GM12878 (cell line): Measurements from ENCODE around the gene RWDD1. TPM values are rescaled to one million over a fixed set of nuclear protein-coding genes. Genes with fewer than 3 reads are reported as not detected.

Experiments
- ATAC-seq: fragments of 200-7000 bp; cut with Tn5 transposase; 3 replicates; pipeline ENCODE4 v1.9.1; 2020; ENCODE audit warnings: mild to moderate bottlenecking, moderate library complexity
- BruUV-seq: library from RNA; stranded (reverse); fragments of 400-500 nt; replicated peaks from 2 replicates; lab custom pipeline; 2021; lab: Mats Ljungman, UMichigan
- CTCF ChIA-PET: fragments of 300-600 bp; sonication (Branson Sonifier 250); formaldehyde crosslinking; extraction: SDS; loops from one replicate; lab custom pipeline; 2021; ENCODE audit warnings: inconsistent platforms; lab: Yijun Ruan, JAX
- POLR2A ChIA-PET: fragments of 350-600 bp; formaldehyde crosslinking; extraction: SDS; loops from one replicate; lab custom pipeline; 2021; ENCODE audit warnings: inconsistent platforms; lab: Charles Lee
- RAD21 ChIA-PET: fragments of 300-600 bp; sonication (Branson Sonifier 250); formaldehyde crosslinking; loops from one replicate; lab custom pipeline; 2023; ENCODE audit warnings: antibody characterized with exemption; ENCODE audit not compliant: unreplicated experiment; lab: Charles Lee
- SMC1A ChIA-PET: fragments of 300-600 bp; sonication (Branson Sonifier 250); formaldehyde crosslinking; loops from one replicate; lab custom pipeline; 2023; ENCODE audit not compliant: unreplicated experiment, uncharacterized antibody; lab: Charles Lee
- DNase-seq: peaks from one replicate; pipeline ENCODE4 v3.0.0-alpha.2; 2011; ENCODE audit warnings: low read depth, low spot score
- FAIRE-seq: peaks from 3 replicates; lab custom pipeline; 2011; peaks lifted over from hg19 to GRCh38; lab: Jason Lieb, UNC
- H2AFZ ChIP-seq: 2 replicates; pipeline ENCODE4 v1.6.0; 2011; ENCODE audit warnings: low read depth, low read length, control low read depth; ENCODE audit not compliant: control insufficient read depth
- H3K27ac ChIP-seq: 2 replicates; pipeline ENCODE4 v1.5.1; 2011; ENCODE audit warnings: control low read depth; ENCODE audit not compliant: control insufficient read depth, insufficient read depth
- H3K27me3 ChIP-seq, 2 experiments: replicated peaks in 1 of 2; 2 replicates each; pipeline versions ENCODE4 v1.6.0 to v1.6.1; 2011; ENCODE audit warnings: low read length in 1 of 2; ENCODE audit not compliant: control insufficient read depth in 2 of 2, insufficient read depth in 2 of 2
- H3K36me3 ChIP-seq, 2 experiments: 2 replicates each; pipeline ENCODE4 v1.5.1; 2011; ENCODE audit warnings: low read length in 1 of 2; ENCODE audit not compliant: control insufficient read depth in 2 of 2, insufficient read depth in 2 of 2
- H3K4me1 ChIP-seq: 2 replicates; pipeline ENCODE4 v1.6.1; 2011; ENCODE audit warnings: mild to moderate bottlenecking, low read length, moderate library complexity, mixed read lengths; ENCODE audit not compliant: control insufficient read depth, insufficient read depth
- H3K4me2 ChIP-seq: 2 replicates; pipeline ENCODE4 v1.6.0; 2011; ENCODE audit warnings: control low read depth; ENCODE audit not compliant: control insufficient read depth, insufficient read depth
- H3K4me3 ChIP-seq: fragments of 200-600 bp; sonication (generic); 2 replicates; pipeline ENCODE4 v1.5.1; 2016
- H3K79me2 ChIP-seq: 2 replicates; pipeline ENCODE4 v1.6.0; 2011; ENCODE audit warnings: low read length; ENCODE audit not compliant: control insufficient read depth, insufficient read depth
- H3K9ac ChIP-seq: 2 replicates; pipeline ENCODE4 v1.8.0; 2011; ENCODE audit warnings: low read length, control low read depth, mixed read lengths; ENCODE audit not compliant: control insufficient read depth, insufficient read depth
- H3K9me3 ChIP-seq: replicated peaks from 3 replicates; pipeline ENCODE4 v1.5.1; 2011; ENCODE audit warnings: mild to moderate bottlenecking, low read length; ENCODE audit not compliant: control insufficient read depth, insufficient read depth
- H4K20me1 ChIP-seq: 2 replicates; pipeline ENCODE4 v1.6.0; 2011; ENCODE audit not compliant: control insufficient read depth, insufficient read depth
- CHD4 ChIP-seq: fragments of 200-600 bp; sonication (generic); IDR thresholded peaks from 2 replicates; pipeline ENCODE4 v1.6.1; 2016; ENCODE audit warnings: mild to moderate bottlenecking
- CREM ChIP-seq: IDR thresholded peaks from 2 replicates; pipeline ENCODE4 v1.6.1; 2014; ENCODE audit warnings: antibody characterized with exemption, low read depth
- EED ChIP-seq: sonication (generic); IDR thresholded peaks from 2 replicates; pipeline ENCODE4 v1.6.1; 2016; ENCODE audit warnings: antibody characterized with exemption, low read depth
- ESRRA ChIP-seq: IDR thresholded peaks from 2 replicates; pipeline ENCODE4 v1.6.1; 2012; ENCODE audit warnings: mild to moderate bottlenecking, low read length, improper control_type of control experiment
- EZH2 ChIP-seq: IDR thresholded peaks from 2 replicates; pipeline ENCODE4 v1.6.1; 2012; ENCODE audit warnings: low read depth, mild to moderate bottlenecking, control low read depth, inconsistent platforms, low read length, borderline replicate concordance; ENCODE audit not compliant: control insufficient read depth
- GATAD2B ChIP-seq: fragments of 450-650 bp; conservative IDR thresholded peaks from 2 replicates; pipeline ENCODE4 v1.6.1; 2017; ENCODE audit warnings: low read depth, mild to moderate bottlenecking, moderate library complexity
- IRF5 ChIP-seq: fragments of 450-650 bp; IDR thresholded peaks from 2 replicates; pipeline ENCODE4 v1.6.1; 2017; ENCODE audit warnings: borderline replicate concordance
- MYB ChIP-seq: fragments of 150-350 bp; IDR thresholded peaks from 2 replicates; pipeline ENCODE4 v1.6.1; 2014; ENCODE audit warnings: mild to moderate bottlenecking, low read depth, low read length, borderline replicate concordance
- NBN ChIP-seq: fragments of 450-650 bp; IDR thresholded peaks from 2 replicates; pipeline ENCODE4 v1.6.1; 2016
- RB1 ChIP-seq: fragments of 450-650 bp; formaldehyde crosslinking; IDR thresholded peaks from 2 replicates; pipeline ENCODE4 v1.6.1; 2017; ENCODE audit warnings: mild to moderate bottlenecking, borderline replicate concordance
- SUZ12 ChIP-seq: fragments of 200-600 bp; sonication (generic); IDR thresholded peaks from one replicate; pipeline ENCODE4 v1.6.1; 2018; ENCODE audit warnings: antibody characterized with exemption, mild to moderate bottlenecking; ENCODE audit not compliant: unreplicated experiment
- ZBTB4 ChIP-seq: fragments of 450-650 bp; formaldehyde crosslinking; IDR thresholded peaks from 2 replicates; pipeline ENCODE4 v1.4.0; 2022; ENCODE audit warnings: mild to moderate bottlenecking, moderate library complexity
- ZNF217 ChIP-seq: fragments of 450-650 bp; IDR thresholded peaks from 2 replicates; pipeline ENCODE4 v1.6.1; 2017; ENCODE audit warnings: antibody characterized with exemption, mild to moderate bottlenecking
- WGBS: methylation state at CpG from one replicate; pipeline ENCODE4 v1.1.6; 2016; ENCODE audit warnings: low lambda C conversion rate; ENCODE audit not compliant: insufficient replicate concordance, insufficient coverage; ENCODE audit errors: missing lambda C conversion rate; 5-methylcytosine and 5-hydroxymethylcytosine counted together
- in situ Hi-C: fragments of 300-500 bp; cut with MboI; formaldehyde crosslinking; loops from 9 replicates; pipeline ENCODE4 v1.14.3; 2018; ENCODE audit warnings: mixed read lengths
- intact Hi-C: fragments of 100-400 bp; cut with micrococcal nuclease; formaldehyde crosslinking; loops from one replicate; pipeline ENCODE4 v1.14.2; 2022; ENCODE audit not compliant: unreplicated experiment
- polyA plus RNA-seq, 11 experiments: library from polyadenylated mRNA; depleted of rRNA in 4 of 11; unstranded in 6 of 11; stranded (reverse) in 5 of 11; fragments of >200 nt; fragmentation: Nextera tagmentation in 4 of 11; fragmentation: Illumina TruSeq in 1 of 11; extraction: Ambion mirVana in 4 of 11; extraction: Trizol in 1 of 11; gene quantifications; 1 replicate in 1 of 11; 2 replicates in 10 of 11; pipeline versions ENCODE4 v1.2.1 to v1.2.3, GENCODE V29; 2011 to 2016; ENCODE audit warnings: inconsistent platforms in 2 of 11, missing spikeins in 2 of 11, low read depth in 1 of 11
- total RNA-seq, 4 experiments: library from RNA; depleted of rRNA in 3 of 4; stranded (reverse); fragments of >200 nt in 3 of 4; fragmentation: Illumina TruSeq in 1 of 4; extraction: Trizol in 1 of 4; gene quantifications; 2 replicates each; pipeline versions ENCODE4 v1.2.1 to v1.2.3, GENCODE V29; 2013 to 2021

RWDD1 gene
- total and polyA plus RNA-seq, 10 of the 15 experiments (the other 5 are each of a cell fraction or from before 2014, with no cell fraction given) = 40.1 to 107 (median 65.8) TPM

GRCh38 chr6:116547358-116547757, 23.9 kb upstream of the RWDD1 start:
- Histone ChIP-seq H3K27me3 (peaks cover 0 to 4% of the 10 kb centered on the region in 2 experiments; a peak in 1 of 4 replicates), H3K27ac (no peak overlapping the region), H3K4me2 (no peak overlapping the region), H3K4me1 (no peaks in the 10 kb centered on the region), H3K79me2 (no peaks in the 10 kb centered on the region), H3K4me3 (no peak overlapping the region), H2AFZ (no peak overlapping the region), H4K20me1 (no peaks in the 10 kb centered on the region), H3K9me3 (no peaks in the 10 kb centered on the region), H3K9ac (no peak overlapping the region), H3K36me3 (no peaks in the 10 kb centered on the region)
- intact Hi-C loops = no loop called here
- TF ChIP-seq ZBTB4 (no peak), ZNF217 (no peak)
- SMC1A ChIA-PET = no interaction called here
- in situ Hi-C loops = no loop called here
- ATAC-seq (no peak), DNase-seq (no peak), FAIRE-seq (no peak)
- RAD21 ChIA-PET = no interaction called here
- CTCF ChIA-PET = interaction anchor here (1.3 kb wide), 1 partner anchor 9 kb away, joined by 3 read pairs; no protein-coding TSS in a partner anchor
- POLR2A ChIA-PET = interaction anchor here (0.5 kb wide), 1 partner anchor 536 kb away, joined by 4 read pairs; no protein-coding TSS in a partner anchor
- no TSS peak for BruUV-seq
- WGBS = 55% methylated on average over 6 of the region's 6 CpGs

- no peaks in the 10 kb centered on the region for H3K9me3 ChIP-seq
- H3K4me1 ChIP-seq = no peaks in the 10 kb centered on the region
- 54% methylated on average over 4 of the region's 4 CpGs for WGBS
- ChIA-PET SMC1A (no interaction called here), POLR2A (no interaction called here), RAD21 (no interaction called here), CTCF (interaction anchor here (1.1 kb wide), 2 partner anchors 17 to 263 kb away, joined by 3 to 4 read pairs; no protein-coding TSS in a partner anchor)
- no peaks in the 10 kb centered on the region for H4K20me1 ChIP-seq
- FAIRE-seq (no peak), DNase-seq (no peak), ATAC-seq (no peak)
- H3K36me3 ChIP-seq = no peaks in the 10 kb centered on the region
- no TSS peak for BruUV-seq
- H3K4me2 ChIP-seq = no peak overlapping the region
- H3K27me3 ChIP-seq = no peaks in the 10 kb centered on the region
- no peak overlapping the region for H3K4me3 ChIP-seq
- H3K9ac ChIP-seq = no peak overlapping the region
- in situ Hi-C loops (no loop called here), intact Hi-C loops (no loop called here)
- H2AFZ ChIP-seq = no peak overlapping the region
- H3K79me2 ChIP-seq = no peaks in the 10 kb centered on the region
- H3K27ac ChIP-seq = no peak overlapping the region
- no peak for TF ChIP-seq MYB
- no peak for TF ChIP-seq EED
- TF ChIP-seq NBN = no peak
- no peak for TF ChIP-seq IRF5
- no peak for TF ChIP-seq EZH2
- TF ChIP-seq CHD4 = no peak
- no peak for TF ChIP-seq ESRRA
- no peak for TF ChIP-seq GATAD2B
- no peak for TF ChIP-seq RB1
- no peak for TF ChIP-seq CREM
- no peak for TF ChIP-seq SUZ12
These were observed 20.5 kb upstream of the RWDD1 start for GRCh38 chr6:116550796-116551195.
